Activated CD8-positive, alpha-beta T cell treated with anti-CD3 and anti-CD28 coated beads for 36 hours (primary cell): Measurements from ENCODE around the gene KRTAP10-4. TPM values are rescaled to one million over a fixed set of nuclear protein-coding genes. Genes with fewer than 3 reads are reported as not detected.
A peak's percentile ranks its signal among the peaks of the same experiment; 100 is the strongest.

Experiments
- ATAC-seq: fragments of 200-7000 bp; cut with Tn5 transposase; one replicate; pipeline ENCODE4 v1.10.0; 2021; ENCODE audit warnings: mild to moderate bottlenecking, moderate library complexity
- CTCF ChIA-PET: fragments of 350-600 bp; sonication (Branson Sonifier 250); formaldehyde crosslinking; loops from one replicate; lab custom pipeline; 2021; ENCODE audit warnings: antibody characterized with exemption; lab: Charles Lee
- POLR2A ChIA-PET: fragments of 350-600 bp; sonication (Branson Sonifier 250); formaldehyde crosslinking; loops from one replicate; lab custom pipeline; 2021; ENCODE audit warnings: antibody characterized with exemption; lab: Charles Lee
- DNase-seq: peaks from one replicate; pipeline ENCODE4 v3.0.0-alpha.2; 2020
- H3K27ac Mint-ChIP-seq: one replicate; pipeline ENCODE4 v1.8.0; 2021; ENCODE audit warnings: mild to moderate bottlenecking, mixed read lengths
- H3K27me3 Mint-ChIP-seq: one replicate; pipeline ENCODE4 v1.8.0; 2021; ENCODE audit warnings: mixed read lengths
- H3K36me3 Mint-ChIP-seq: one replicate; pipeline ENCODE4 v1.8.0; 2021; ENCODE audit warnings: low read depth, mixed read lengths
- H3K4me1 Mint-ChIP-seq: one replicate; pipeline ENCODE4 v1.8.0; 2021; ENCODE audit warnings: low read depth, mixed read lengths
- H3K4me3 Mint-ChIP-seq: one replicate; pipeline ENCODE4 v1.8.0; 2021; ENCODE audit warnings: mild to moderate bottlenecking, moderate library complexity, mixed read lengths
- H3K9me3 Mint-ChIP-seq: one replicate; pipeline ENCODE4 v1.8.0; 2021; ENCODE audit warnings: mixed read lengths
- CTCF ChIP-seq: fragments of 200-600 bp; IDR thresholded peaks from one replicate; pipeline ENCODE4 v1.8.0; 2022; ENCODE audit warnings: antibody characterized with exemption, mild to moderate bottlenecking
- intact Hi-C: fragments of 100-400 bp; cut with micrococcal nuclease; formaldehyde crosslinking; loops from one replicate; pipeline ENCODE4 v1.10.0; 2022
- total RNA-seq, 2 experiments: library from RNA; stranded (reverse); gene quantifications; one replicate each; pipeline ENCODE4 v1.2.3, GENCODE V29; 2021

Gene KRTAP10-4
- total RNA-seq, 2 experiments from 2014 or later = not detected

GRCh38 chr21:44581158-44581557 lies 7.6 kb downstream of the KRTAP10-4 start:
- Mint-ChIP-seq H3K27ac (no peak overlapping the region), H3K4me3 (no peak overlapping the region), H3K9me3 (peaks cover 25% of the 10 kb centered on the region), H3K36me3 (peaks cover 9% of the 10 kb centered on the region), H3K4me1 (peaks cover 6% of the 10 kb centered on the region), H3K27me3 (no peaks in the 10 kb centered on the region)
- ChIA-PET CTCF (interaction anchor here (1.5 kb wide), 1 partner anchor 161 kb away, joined by 5 read pairs; no protein-coding TSS in a partner anchor), POLR2A (interaction anchor here (1.3 kb wide), 1 partner anchor 13 kb away, joined by 4 read pairs; no protein-coding TSS in a partner anchor)
- TF ChIP-seq CTCF = no peak
- ATAC-seq (no peak), DNase-seq (no peak)
- intact Hi-C loops = no loop called here

- intact Hi-C loops = no loop called here
- no peak for TF ChIP-seq CTCF
- peaks cover 6% of the 10 kb centered on the region for H3K4me1 Mint-ChIP-seq
- ATAC-seq (no peak), DNase-seq (no peak)
- CTCF ChIA-PET = interaction anchor here (1.5 kb wide), 1 partner anchor 160 kb away, joined by 5 read pairs; no protein-coding TSS in a partner anchor
- no peak overlapping the region for H3K27ac Mint-ChIP-seq
- peaks cover 19% of the 10 kb centered on the region for H3K9me3 Mint-ChIP-seq
- no peak overlapping the region for H3K4me3 Mint-ChIP-seq
- H3K36me3 Mint-ChIP-seq = peaks cover 4% of the 10 kb centered on the region
- peaks cover 5% of the 10 kb centered on the region for H3K27me3 Mint-ChIP-seq
- POLR2A ChIA-PET = interaction anchor here (1.3 kb wide), 1 partner anchor 14 kb away, joined by 4 read pairs; no protein-coding TSS in a partner anchor
Observed at GRCh38 chr21:44582055-44582454, 8.5 kb downstream of the KRTAP10-4 start.

GRCh38 chr21:44583089-44583799 lies 9.7 kb downstream of the KRTAP10-4 start:
- H3K27me3 Mint-ChIP-seq = peaks cover 5% of the 10 kb centered on the region
- no peak for TF ChIP-seq CTCF
- H3K36me3 Mint-ChIP-seq = no peaks in the 10 kb centered on the region
- intact Hi-C loops = no loop called here
- ChIA-PET POLR2A (no interaction called here), CTCF (interaction anchor here (1.2 to 1.3 kb wide), 2 partner anchors 36 to 210 kb away, joined by 3 to 4 read pairs; no protein-coding TSS in a partner anchor)
- no peak overlapping the region for H3K4me3 Mint-ChIP-seq
- peaks cover 12% of the 10 kb centered on the region for H3K9me3 Mint-ChIP-seq
- ATAC-seq (no peak), DNase-seq (no peak)
- peaks cover 6% of the 10 kb centered on the region for H3K4me1 Mint-ChIP-seq
- no peak overlapping the region for H3K27ac Mint-ChIP-seq

DNA sequence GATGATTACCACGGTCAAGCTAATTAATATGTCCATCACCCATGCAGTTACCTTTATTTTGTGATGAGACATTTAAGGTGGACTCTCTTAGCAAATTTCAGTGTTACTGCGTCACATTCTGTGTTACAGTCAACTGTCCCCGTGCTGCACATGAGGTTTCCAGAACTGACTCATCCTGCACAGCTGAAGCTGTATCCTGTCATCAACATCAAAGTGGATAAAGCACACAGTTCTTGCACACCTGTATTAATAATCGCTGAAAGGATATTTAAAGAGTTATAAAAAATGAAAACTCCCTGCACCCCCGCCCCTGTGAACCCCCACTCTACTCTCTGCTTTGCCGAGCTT lies 10.2 kb downstream of the KRTAP10-4 start:
- H3K36me3 Mint-ChIP-seq = no peaks in the 10 kb centered on the region
- H3K9me3 Mint-ChIP-seq = peaks cover 12% of the 10 kb centered on the region
- CTCF ChIA-PET = interaction anchor here (1.2 to 1.5 kb wide), 3 partner anchors 9 to 210 kb away, joined by 3 to 4 read pairs (median 4); no protein-coding TSS in a partner anchor
- peaks cover 6% of the 10 kb centered on the region for H3K4me1 Mint-ChIP-seq
- no peak for TF ChIP-seq CTCF
- no peak overlapping the region for H3K27ac Mint-ChIP-seq
- POLR2A ChIA-PET = no interaction called here
- ATAC-seq (peak; percentile 74), DNase-seq (peak; percentile 53)
- H3K4me3 Mint-ChIP-seq = no peak overlapping the region
- intact Hi-C loops = no loop called here
- H3K27me3 Mint-ChIP-seq = peaks cover 5% of the 10 kb centered on the region

- POLR2A ChIA-PET = no interaction called here
- peaks cover 6% of the 10 kb centered on the region for H3K9me3 Mint-ChIP-seq
- TF ChIP-seq CTCF = no peak
- peaks cover 6% of the 10 kb centered on the region for H3K4me1 Mint-ChIP-seq
- intact Hi-C loops = no loop called here
- no peak overlapping the region for H3K4me3 Mint-ChIP-seq
- H3K36me3 Mint-ChIP-seq = no peaks in the 10 kb centered on the region
- DNase-seq (no peak), ATAC-seq (no peak)
- no peak overlapping the region for H3K27ac Mint-ChIP-seq
- peaks cover 7% of the 10 kb centered on the region for H3K27me3 Mint-ChIP-seq
- CTCF ChIA-PET = no interaction called here
Observed at GRCh38 chr21:44585892-44586291, 12.4 kb downstream of the KRTAP10-4 start.
